ENCODE measurements around the gene NUP42.

The NUP42 gene

DNA sequence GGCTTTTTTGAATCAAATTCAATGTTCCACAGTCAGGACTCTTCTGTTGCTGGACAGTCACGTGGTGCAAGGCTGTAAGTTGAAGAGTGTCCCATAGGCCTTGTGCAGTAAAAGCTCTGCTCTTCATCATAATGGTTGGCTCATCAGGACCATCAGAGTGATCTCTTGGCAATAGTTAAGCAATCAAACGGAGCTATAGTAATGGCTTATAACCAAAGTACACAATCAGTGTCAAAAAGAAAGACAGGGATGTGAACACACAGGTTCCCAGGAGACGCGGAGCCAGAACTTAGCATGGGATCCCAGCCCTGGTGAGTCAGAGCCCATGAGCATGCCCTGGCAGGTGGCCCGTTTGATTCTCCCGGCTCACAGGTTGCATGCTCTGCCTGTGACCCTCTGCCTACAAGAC, 54.0 kb downstream of the NUP42 start:
- no peak overlapping the region for H4K12ac ChIP-seq (ENCODE audit: low read depth, low read length)
- H3K79me2 ChIP-seq (ENCODE audit: control insufficient read depth, insufficient read depth, low read length, poor library complexity), result no peaks in the 10 kb centered on the region
- H3K4me3 ChIP-seq (ENCODE audit: low read depth, low read length), result no peak overlapping the region
- H2AK5ac ChIP-seq (ENCODE audit: low read length), result no peak overlapping the region
- no peak overlapping the region for H2AFZ ChIP-seq (ENCODE audit: insufficient read depth, low read length, poor library complexity)
- no peak overlapping the region for H4K91ac ChIP-seq (ENCODE audit: low read depth, low read length)
- H2BK12ac ChIP-seq (ENCODE audit: low read length), result no peak overlapping the region
- no peak overlapping the region for H3K4me2 ChIP-seq (ENCODE audit: low read length)
- no peaks in the 10 kb centered on the region for H3K27me3 ChIP-seq (ENCODE audit: insufficient read depth, low read length)
- no peak for DNase-seq
- H3K14ac ChIP-seq (ENCODE audit: low read length), result no peak overlapping the region
- H3K18ac ChIP-seq (ENCODE audit: low read length), result no peak overlapping the region
- H2BK120ac ChIP-seq (ENCODE audit: insufficient read depth, low read length, poor library complexity), result no peak overlapping the region
- H3K27ac ChIP-seq (ENCODE audit: low read depth, low read length), result no peak overlapping the region
- no peak overlapping the region for H2BK5ac ChIP-seq (ENCODE audit: low read depth, low read length, poor library complexity)
- H3K79me1 ChIP-seq (ENCODE audit: low read length), result no peaks in the 10 kb centered on the region
- no CpG with 5 or more reads among the region's 6 CpGs for WGBS (ENCODE audit: extremely low coverage, insufficient coverage, insufficient read length)
- no peaks in the 10 kb centered on the region for H3K9me3 ChIP-seq (ENCODE audit: insufficient read depth, low read depth, low read length)
- no peak overlapping the region for H3K23ac ChIP-seq (ENCODE audit: low read length)
- H3K9ac ChIP-seq (ENCODE audit: low read length), result no peak overlapping the region
- H4K8ac ChIP-seq (ENCODE audit: low read depth, low read length), result no peak overlapping the region
- no peaks in the 10 kb centered on the region for H3K4me1 ChIP-seq (ENCODE audit: control insufficient read depth in 1 of 2, insufficient read depth in 2 of 2, low read length in 2 of 2)
- no peaks in the 10 kb centered on the region for H3K36me3 ChIP-seq (ENCODE audit: control insufficient read depth in 1 of 2, insufficient read depth in 2 of 2, low read length in 2 of 2)
- no peak overlapping the region for H3K4ac ChIP-seq (ENCODE audit: low read depth, low read length)

DNA sequence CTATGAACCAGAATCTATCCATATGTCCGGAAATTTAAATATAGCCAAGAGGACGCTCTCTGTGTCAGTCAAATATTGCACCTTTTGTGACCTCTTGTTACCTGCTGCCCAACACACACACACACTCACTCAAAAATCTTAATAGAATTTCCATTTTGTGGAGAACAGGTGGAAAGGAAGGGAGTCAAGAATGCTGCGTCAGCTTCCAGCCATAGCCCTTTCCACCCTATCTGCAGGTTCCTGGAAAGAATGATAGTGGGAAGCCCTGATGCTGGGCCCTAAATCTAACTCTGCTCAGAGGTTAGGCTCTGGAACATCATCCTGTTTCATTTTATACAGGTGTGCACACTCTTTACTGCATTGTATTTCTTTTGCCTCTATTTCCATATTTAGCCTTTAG, 55.2 kb downstream of the NUP42 start:
- no peak overlapping the region for H2AK5ac ChIP-seq (ENCODE audit: low read length)
- H3K14ac ChIP-seq (ENCODE audit: low read length), result no peak overlapping the region
- H2AFZ ChIP-seq (ENCODE audit: insufficient read depth, low read length, poor library complexity), result no peak overlapping the region
- H3K18ac ChIP-seq (ENCODE audit: low read length), result no peak overlapping the region
- H3K27me3 ChIP-seq (ENCODE audit: insufficient read depth, low read length), result no peaks in the 10 kb centered on the region
- no peaks in the 10 kb centered on the region for H3K79me1 ChIP-seq (ENCODE audit: low read length)
- WGBS (ENCODE audit: extremely low coverage, insufficient coverage, insufficient read length), result no CpG with 5 or more reads among the region's 3 CpGs
- H4K91ac ChIP-seq (ENCODE audit: low read depth, low read length), result no peak overlapping the region
- H3K79me2 ChIP-seq (ENCODE audit: control insufficient read depth, insufficient read depth, low read length, poor library complexity), result no peaks in the 10 kb centered on the region
- H3K36me3 ChIP-seq (ENCODE audit: control insufficient read depth in 1 of 2, insufficient read depth in 2 of 2, low read length in 2 of 2), result no peaks in the 10 kb centered on the region
- no peak overlapping the region for H3K23ac ChIP-seq (ENCODE audit: low read length)
- H3K27ac ChIP-seq (ENCODE audit: low read depth, low read length), result no peak overlapping the region
- H2BK120ac ChIP-seq (ENCODE audit: insufficient read depth, low read length, poor library complexity), result no peak overlapping the region
- no peak for DNase-seq
- no peak overlapping the region for H2BK12ac ChIP-seq (ENCODE audit: low read length)
- H2BK5ac ChIP-seq (ENCODE audit: low read depth, low read length, poor library complexity), result no peak overlapping the region
- no peak overlapping the region for H4K8ac ChIP-seq (ENCODE audit: low read depth, low read length)
- H3K4me1 ChIP-seq (ENCODE audit: control insufficient read depth in 1 of 2, insufficient read depth in 2 of 2, low read length in 2 of 2), result no peaks in the 10 kb centered on the region
- H3K4ac ChIP-seq (ENCODE audit: low read depth, low read length), result no peak overlapping the region
- no peak overlapping the region for H4K12ac ChIP-seq (ENCODE audit: low read depth, low read length)
- H3K9ac ChIP-seq (ENCODE audit: low read length), result no peak overlapping the region
- H3K4me2 ChIP-seq (ENCODE audit: low read length), result no peak overlapping the region
- no peak overlapping the region for H3K4me3 ChIP-seq (ENCODE audit: low read depth, low read length)
- H3K9me3 ChIP-seq (ENCODE audit: insufficient read depth, low read depth, low read length), result no peaks in the 10 kb centered on the region

DNA sequence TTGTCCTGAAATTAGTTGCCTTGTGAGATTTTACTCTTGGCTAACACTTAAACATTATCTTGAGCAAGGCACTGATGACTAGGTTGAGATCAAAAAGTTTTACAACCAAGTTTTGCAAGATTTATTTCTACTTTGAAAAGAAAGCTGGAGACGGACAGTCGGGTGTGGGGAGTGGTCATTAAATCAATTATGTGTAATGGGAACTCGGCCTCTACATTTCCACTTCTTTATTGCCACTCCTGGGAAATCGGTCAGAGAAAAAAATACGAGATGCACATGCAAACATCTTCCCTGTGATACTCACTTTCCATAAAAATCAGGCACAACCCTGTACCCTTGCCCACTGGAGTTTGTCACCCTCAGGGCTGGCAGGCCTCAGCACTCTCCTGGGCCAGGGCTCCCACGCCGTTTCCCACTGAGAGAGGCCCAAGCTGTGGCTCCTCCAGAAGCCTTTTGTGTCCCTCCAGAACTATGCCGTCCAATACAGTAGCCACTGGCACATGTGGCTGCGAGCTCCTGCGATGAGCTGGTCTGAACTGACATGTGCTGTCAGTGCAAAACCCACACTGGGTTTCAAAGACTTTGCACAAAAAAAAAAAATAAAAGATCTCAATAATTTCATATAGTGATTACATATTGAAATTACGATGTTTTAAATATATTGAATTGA, 57.3 kb downstream of the NUP42 start:
- Histone ChIP-seq H4K8ac (ENCODE audit: low read depth, low read length) (no peak overlapping the region), H3K4ac (ENCODE audit: low read depth, low read length) (no peak overlapping the region), H2AK5ac (ENCODE audit: low read length) (no peak overlapping the region), H3K18ac (ENCODE audit: low read length) (no peak overlapping the region), H3K4me3 (ENCODE audit: low read depth, low read length) (no peak overlapping the region), H4K12ac (ENCODE audit: low read depth, low read length) (no peak overlapping the region), H2AFZ (ENCODE audit: insufficient read depth, low read length, poor library complexity) (no peak overlapping the region), H3K9me3 (ENCODE audit: insufficient read depth, low read depth, low read length) (no peaks in the 10 kb centered on the region), H3K9ac (ENCODE audit: low read length) (no peak overlapping the region), H3K79me2 (ENCODE audit: control insufficient read depth, insufficient read depth, low read length, poor library complexity) (no peaks in the 10 kb centered on the region), H3K4me1 (ENCODE audit: control insufficient read depth in 1 of 2, insufficient read depth in 2 of 2, low read length in 2 of 2) (no peaks in the 10 kb centered on the region), H2BK120ac (ENCODE audit: insufficient read depth, low read length, poor library complexity) (no peak overlapping the region), H3K4me2 (ENCODE audit: low read length) (no peak overlapping the region), H3K27me3 (ENCODE audit: insufficient read depth, low read length) (no peaks in the 10 kb centered on the region), H3K79me1 (ENCODE audit: low read length) (no peaks in the 10 kb centered on the region), H3K27ac (ENCODE audit: low read depth, low read length) (no peak overlapping the region), H4K91ac (ENCODE audit: low read depth, low read length) (no peak overlapping the region), H3K23ac (ENCODE audit: low read length) (no peak overlapping the region), H3K14ac (ENCODE audit: low read length) (no peak overlapping the region), H2BK12ac (ENCODE audit: low read length) (no peak overlapping the region), H3K36me3 (ENCODE audit: control insufficient read depth in 1 of 2, insufficient read depth in 2 of 2, low read length in 2 of 2) (no peaks in the 10 kb centered on the region), H2BK5ac (ENCODE audit: low read depth, low read length, poor library complexity) (no peak overlapping the region)
- DNase-seq, result no peak
- WGBS (ENCODE audit: extremely low coverage, insufficient coverage, insufficient read length), result no CpG with 5 or more reads among the region's 11 CpGs

DNA sequence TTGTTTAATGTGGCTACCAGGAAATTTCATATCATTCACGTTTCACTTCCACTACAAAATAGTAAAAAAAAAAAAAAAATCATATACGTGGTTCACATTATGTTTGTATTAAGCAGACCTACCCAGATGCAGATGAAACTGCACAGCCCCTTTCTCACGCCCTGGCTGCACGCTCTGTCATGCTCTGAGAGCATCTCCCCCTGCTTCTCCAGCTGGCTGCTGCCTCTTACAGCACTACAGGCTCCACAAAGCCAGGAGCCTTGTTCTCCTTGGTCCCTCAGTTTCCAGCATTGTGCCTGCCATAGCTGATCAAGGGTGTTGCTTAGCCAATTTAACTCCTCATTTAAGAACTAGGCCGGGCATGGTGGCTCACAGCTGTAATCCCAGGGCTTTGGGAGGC, 57.9 kb downstream of the NUP42 start:
- no peak overlapping the region for H4K91ac ChIP-seq (ENCODE audit: low read depth, low read length)
- no peaks in the 10 kb centered on the region for H3K9me3 ChIP-seq (ENCODE audit: insufficient read depth, low read depth, low read length)
- no peak overlapping the region for H2AK5ac ChIP-seq (ENCODE audit: low read length)
- no peaks in the 10 kb centered on the region for H3K27me3 ChIP-seq (ENCODE audit: insufficient read depth, low read length)
- no peak overlapping the region for H2AFZ ChIP-seq (ENCODE audit: insufficient read depth, low read length, poor library complexity)
- WGBS (ENCODE audit: extremely low coverage, insufficient coverage, insufficient read length), result no CpG with 5 or more reads among the region's 5 CpGs
- H3K36me3 ChIP-seq (ENCODE audit: control insufficient read depth in 1 of 2, insufficient read depth in 2 of 2, low read length in 2 of 2), result no peaks in the 10 kb centered on the region
- no peak overlapping the region for H2BK5ac ChIP-seq (ENCODE audit: low read depth, low read length, poor library complexity)
- H3K27ac ChIP-seq (ENCODE audit: low read depth, low read length), result no peak overlapping the region
- no peaks in the 10 kb centered on the region for H3K4me1 ChIP-seq (ENCODE audit: control insufficient read depth in 1 of 2, insufficient read depth in 2 of 2, low read length in 2 of 2)
- no peak overlapping the region for H3K4ac ChIP-seq (ENCODE audit: low read depth, low read length)
- no peak overlapping the region for H3K23ac ChIP-seq (ENCODE audit: low read length)
- no peaks in the 10 kb centered on the region for H3K79me1 ChIP-seq (ENCODE audit: low read length)
- no peak overlapping the region for H3K4me3 ChIP-seq (ENCODE audit: low read depth, low read length)
- no peak overlapping the region for H4K12ac ChIP-seq (ENCODE audit: low read depth, low read length)
- no peak overlapping the region for H2BK12ac ChIP-seq (ENCODE audit: low read length)
- H3K18ac ChIP-seq (ENCODE audit: low read length), result no peak overlapping the region
- no peaks in the 10 kb centered on the region for H3K79me2 ChIP-seq (ENCODE audit: control insufficient read depth, insufficient read depth, low read length, poor library complexity)
- no peak overlapping the region for H3K4me2 ChIP-seq (ENCODE audit: low read length)
- no peak overlapping the region for H4K8ac ChIP-seq (ENCODE audit: low read depth, low read length)
- DNase-seq, result no peak
- H3K14ac ChIP-seq (ENCODE audit: low read length), result no peak overlapping the region
- no peak overlapping the region for H3K9ac ChIP-seq (ENCODE audit: low read length)
- no peak overlapping the region for H2BK120ac ChIP-seq (ENCODE audit: insufficient read depth, low read length, poor library complexity)

Data from trophoblast cell (in vitro differentiated cells and primary cell).